HEK293 (cell line): ENCODE results near the gene CDKAL1.
"Not testable (repeated sequence)": the region's sequence is repeated elsewhere in the genome, so short reads cannot be mapped to it uniquely, and the experiment has no call there.

Source experiments
- CTCF ChIA-PET: fragments of 350-600 bp; formaldehyde crosslinking; extraction: SDS; loops from one replicate; lab custom pipeline; 2021; ENCODE audit warnings: antibody characterized with exemption; lab: Yijun Ruan, JAX
- POLR2A ChIA-PET: fragments of 300-600 bp; formaldehyde crosslinking; extraction: SDS; loops from one replicate; lab custom pipeline; 2020; ENCODE audit warnings: antibody characterized with exemption, inconsistent platforms; lab: Yijun Ruan, JAX
- H3K27ac ChIP-seq: fragments of 200-500 bp; sonication (Bioruptor generic); 2 replicates; pipeline ENCODE4 v1.5.1; 2014; ENCODE audit warnings: low read depth, low read length, control low read depth, inconsistent platforms; ENCODE audit errors: extremely low read depth
- H3K36me3 ChIP-seq, 2 experiments: fragments of 200-500 bp in 1 of 2; sonication (Bioruptor generic) in 1 of 2; 1 replicate in 1 of 2; 2 replicates in 1 of 2; pipeline ENCODE4 v1.5.1; 2014 to 2017; ENCODE audit warnings: inconsistent platforms in 2 of 2, low read length in 2 of 2; ENCODE audit not compliant: control insufficient read depth in 2 of 2, insufficient read depth in 1 of 2
- H3K4me1 ChIP-seq: fragments of 200-500 bp; sonication (Bioruptor generic); 2 replicates; pipeline ENCODE4 v1.5.1; 2014; ENCODE audit warnings: mild to moderate bottlenecking, low read length, inconsistent platforms; ENCODE audit not compliant: control insufficient read depth, insufficient read depth
- H3K4me3 ChIP-seq: 2 replicates; pipeline ENCODE4 v1.5.1; 2011; ENCODE audit warnings: low read depth, mild to moderate bottlenecking, control low read depth, low read length, moderate library complexity
- H3K9me3 ChIP-seq: fragments of 200-500 bp; sonication (Bioruptor generic); 2 replicates; pipeline ENCODE4 v1.5.1; 2014; ENCODE audit warnings: low read depth, low read length, inconsistent platforms; ENCODE audit not compliant: control insufficient read depth, insufficient read depth
- ATF2 ChIP-seq: fragments of 450-650 bp; formaldehyde crosslinking; IDR thresholded peaks from 2 replicates; pipeline ENCODE4 v1.5.1; 2016; ENCODE audit warnings: missing biosample characterization, missing genetic modification characterization, low read depth
- EGR2 ChIP-seq: fragments of 450-650 bp; formaldehyde crosslinking; IDR thresholded peaks from 2 replicates; pipeline ENCODE4 v1.5.1; 2016; ENCODE audit warnings: low read depth, missing biosample characterization, missing genetic modification characterization
- GLI2 ChIP-seq: fragments of 450-650 bp; formaldehyde crosslinking; IDR thresholded peaks from 2 replicates; pipeline ENCODE4; 2017; ENCODE audit warnings: missing biosample characterization, missing genetic modification characterization, low read depth, borderline replicate concordance
- KLF7 ChIP-seq: fragments of 450-650 bp; formaldehyde crosslinking; IDR thresholded peaks from 2 replicates; pipeline ENCODE4 v1.5.1; 2016; ENCODE audit warnings: missing biosample characterization, missing genetic modification characterization, borderline replicate concordance
- KLF9 ChIP-seq: fragments of 450-650 bp; formaldehyde crosslinking; IDR thresholded peaks from 2 replicates; pipeline ENCODE4 v1.5.1; 2016; ENCODE audit warnings: missing biosample characterization, missing genetic modification characterization, low read depth
- PRDM1 ChIP-seq: fragments of 450-650 bp; formaldehyde crosslinking; IDR thresholded peaks from 2 replicates; pipeline ENCODE4; 2016; ENCODE audit warnings: missing biosample characterization, missing genetic modification characterization
- PRDM6 ChIP-seq: fragments of 450-650 bp; formaldehyde crosslinking; IDR thresholded peaks from 2 replicates; pipeline ENCODE4 v1.5.1; 2017; ENCODE audit warnings: missing biosample characterization, missing genetic modification characterization
- SETDB1 ChIP-seq: IDR thresholded peaks from one replicate; pipeline ENCODE4 v1.6.1; 2017; ENCODE audit warnings: mild to moderate bottlenecking, low read length, moderate library complexity, mixed read lengths; ENCODE audit not compliant: insufficient read length
- ZBTB49 ChIP-seq: fragments of 450-650 bp; formaldehyde crosslinking; IDR thresholded peaks from 2 replicates; pipeline ENCODE4 v1.5.1; 2016; ENCODE audit warnings: missing biosample characterization, missing genetic modification characterization, low read depth
- ZFHX2 ChIP-seq: fragments of 450-650 bp; formaldehyde crosslinking; conservative IDR thresholded peaks from 2 replicates; pipeline ENCODE4 v1.5.1; 2016; ENCODE audit warnings: missing biosample characterization, missing genetic modification characterization
- ZNF155 ChIP-seq: fragments of 450-650 bp; formaldehyde crosslinking; IDR thresholded peaks from 2 replicates; pipeline ENCODE4 v1.5.1; 2016; ENCODE audit warnings: missing biosample characterization, missing genetic modification characterization
- ZNF211 ChIP-seq: fragments of 450-650 bp; formaldehyde crosslinking; IDR thresholded peaks from 2 replicates; pipeline ENCODE4 v1.5.1; 2016; ENCODE audit warnings: low read depth, missing biosample characterization, missing genetic modification characterization
- ZNF26 ChIP-seq: fragments of 450-650 bp; formaldehyde crosslinking; IDR thresholded peaks from 2 replicates; pipeline ENCODE4 v1.5.1; 2016; ENCODE audit warnings: missing biosample characterization, missing genetic modification characterization
- ZNF274 ChIP-seq, 2 experiments: fragments of 200-500 bp in 1 of 2; fragments of 450-650 bp in 1 of 2; sonication (Bioruptor generic) in 1 of 2; formaldehyde crosslinking in 1 of 2; IDR thresholded peaks; 2 replicates each; pipeline versions ENCODE4 v1.5.1 to v1.6.1; 2014 to 2016; ENCODE audit warnings: borderline replicate concordance in 1 of 2, inconsistent platforms in 1 of 2, low read length in 1 of 2, missing biosample characterization in 1 of 2, missing genetic modification characterization in 1 of 2
- ZNF561 ChIP-seq: fragments of 450-650 bp; IDR thresholded peaks from 2 replicates; pipeline ENCODE4 v1.5.1; 2018; ENCODE audit warnings: missing biosample characterization, missing genetic modification characterization, borderline replicate concordance
- ZNF585B ChIP-seq: fragments of 450-650 bp; formaldehyde crosslinking; IDR thresholded peaks from 2 replicates; pipeline ENCODE4 v1.5.1; 2016; ENCODE audit warnings: missing biosample characterization, missing genetic modification characterization
- ZNF600 ChIP-seq: fragments of 450-650 bp; formaldehyde crosslinking; IDR thresholded peaks from 2 replicates; pipeline ENCODE4 v1.5.1; 2016; ENCODE audit warnings: missing biosample characterization, missing genetic modification characterization
- ZNF658 ChIP-seq: fragments of 450-650 bp; formaldehyde crosslinking; IDR thresholded peaks from 2 replicates; pipeline ENCODE4; 2016; ENCODE audit warnings: missing biosample characterization, missing genetic modification characterization
- ZNF707 ChIP-seq: fragments of 450-650 bp; formaldehyde crosslinking; IDR thresholded peaks from 2 replicates; pipeline ENCODE4 v1.5.1; 2016; ENCODE audit warnings: missing biosample characterization, missing genetic modification characterization
- ZNF843 ChIP-seq: fragments of 450-650 bp; formaldehyde crosslinking; IDR thresholded peaks from 2 replicates; pipeline ENCODE4 v1.5.1; 2016; ENCODE audit warnings: missing biosample characterization, missing genetic modification characterization
- ZSCAN30 ChIP-seq: fragments of 450-650 bp; IDR thresholded peaks from 2 replicates; pipeline ENCODE4 v1.5.1; 2018; ENCODE audit warnings: missing biosample characterization, mild to moderate bottlenecking, missing genetic modification characterization, moderate library complexity

The CDKAL1 gene

GRCh38 chr6:20642441-20642840 is 108.2 kb downstream of the CDKAL1 start:
- no peak overlapping the region for H3K27ac ChIP-seq
- ChIA-PET CTCF (no interaction called here), POLR2A (no interaction called here)
- H3K9me3 ChIP-seq: no peaks in the 10 kb centered on the region
- TF ChIP-seq ZNF561 (no peak), ZNF211 (tag by site-specific recombination) (no peak), ZNF707 (tag by site-specific recombination) (no peak), ZNF155 (tag by site-specific recombination) (no peak), ZNF843 (tag by site-specific recombination) (no peak), KLF7 (tag by site-specific recombination) (no peak), GLI2 (tag by site-specific recombination) (no peak), ZNF26 (tag by site-specific recombination) (no peak), ATF2 (tag by site-specific recombination) (no peak), ZSCAN30 (tag by site-specific recombination) (no peak), ZNF658 (tag by site-specific recombination) (no peak), ZNF600 (tag by site-specific recombination) (no peak), ZBTB49 (tag by site-specific recombination) (no peak), PRDM1 (no peak), KLF9 (no peak), SETDB1 (no peak)
- H3K36me3 ChIP-seq: no peaks in the 10 kb centered on the region
- no peaks in the 10 kb centered on the region for H3K4me1 ChIP-seq
- H3K4me3 ChIP-seq: no peak overlapping the region

GRCh38 chr6:20644667-20645370 is 110.6 kb downstream of the CDKAL1 start:
- Histone ChIP-seq H3K27ac (no peak overlapping the region), H3K4me1 (no peaks in the 10 kb centered on the region), H3K4me3 (no peak overlapping the region), H3K9me3 (no peaks in the 10 kb centered on the region), H3K36me3 (no peaks in the 10 kb centered on the region)
- TF ChIP-seq ZNF585B (no peak), ZFHX2 (0 out of 2 replicates have a peak, but pooled peaks have one; percentile 29), ZNF274 (IDR thresholded peaks at IDR 0.05; ENCODE audit: low read length) (no peak), ZNF274 (tag by site-specific recombination; IDR thresholded peaks at IDR 0.05; ENCODE audit: borderline replicate concordance) (no peak), PRDM6 (no peak), EGR2 (tag by site-specific recombination) (no peak)
- ChIA-PET POLR2A (no interaction called here), CTCF (no interaction called here)

GRCh38 chr6:20645572-20645971 is 111.3 kb downstream of the CDKAL1 start:
- CTCF ChIA-PET, H3K9me3 ChIP-seq, H3K27ac ChIP-seq, H3K36me3 ChIP-seq, POLR2A ChIA-PET, H3K4me3 ChIP-seq, H3K4me1 ChIP-seq: not testable (repeated sequence)
